Limb (tissue), 2 donors: ENCODE data around the gene CREB5.

Source experiments
- DNase-seq, 2 donors: peaks; one replicate each; pipeline ENCODE4 v3.0.0-alpha.2; 2016; ENCODE audit errors: extremely low spot score in 2 of 2

The CREB5 gene

GRCh38 chr7:28406192-28406591 is 6.1 kb upstream of the CREB5 start:
- DNase-seq, result no peak

- no peak for DNase-seq
Measured at GRCh38 chr7:28407651-28408050, 4.7 kb upstream of the CREB5 start.

GRCh38 chr7:28408105-28408959 is 4.0 kb upstream of the CREB5 start:
- peak in 1 of 2 donors; percentile 23 for DNase-seq

GRCh38 chr7:28408960-28409715 is 3.2 kb upstream of the CREB5 start:
- peak; percentile 93 to 95 for DNase-seq

- peak; percentile 18 to 73 for DNase-seq
Measured at GRCh38 chr7:28409716-28410627, 2.3 kb upstream of the CREB5 start.

- DNase-seq, result peak; percentile 29 to 73
Measured at GRCh38 chr7:28410628-28411531, 1.4 kb upstream of the CREB5 start.

GRCh38 chr7:28413011-28413410 is 693 bp downstream of the CREB5 start:
- no peak for DNase-seq

GRCh38 chr7:28414453-28414852 is 2.1 kb downstream of the CREB5 start:
- no peak for DNase-seq

GRCh38 chr7:28417321-28417940 is 5.1 kb downstream of the CREB5 start:
- no peak for DNase-seq

GRCh38 chr7:28418311-28418710 is 6.0 kb downstream of the CREB5 start:
- no peak for DNase-seq

GRCh38 chr7:28418966-28419365 is 6.6 kb downstream of the CREB5 start:
- peak in 1 of 2 donors; percentile 26 for DNase-seq

- no peak for DNase-seq
Measured at GRCh38 chr7:28419716-28420115, 7.4 kb downstream of the CREB5 start.

- DNase-seq, result no peak
Measured at GRCh38 chr7:28423112-28423511, 10.8 kb downstream of the CREB5 start.

- no peak for DNase-seq
Measured at GRCh38 chr7:28423918-28424514, 11.7 kb downstream of the CREB5 start.

GRCh38 chr7:28425496-28425895 is 13.2 kb downstream of the CREB5 start:
- DNase-seq, result no peak

- no peak for DNase-seq
Measured at GRCh38 chr7:28427236-28427635, 14.9 kb downstream of the CREB5 start.

- no peak for DNase-seq
Measured at GRCh38 chr7:28430616-28431015, 18.3 kb downstream of the CREB5 start.

GRCh38 chr7:28432105-28432504 is 19.8 kb downstream of the CREB5 start:
- no peak for DNase-seq

- no peak for DNase-seq
Measured at GRCh38 chr7:28433039-28433438, 20.7 kb downstream of the CREB5 start.
